Stomach (tissue), 9 donors: ENCODE measurements around the gene MAT2A. TPM values are rescaled to one million over a fixed set of nuclear protein-coding genes. Genes with fewer than 3 reads are reported as not detected.

Experiments
- DNase-seq, 2 donors: peaks; one replicate each; pipeline versions ENCODE4 v3.0.0 to v3.0.0-alpha.2; 2013 to 2019
- H3K27ac ChIP-seq, 5 donors: fragments of 200-600 bp in 4 of 5; sonication (generic) in 4 of 5; one replicate each; pipeline ENCODE4 v1.5.1; 2013 to 2019; ENCODE audit warnings: mild to moderate bottlenecking in 1 of 5, moderate library complexity in 1 of 5
- H3K27me3 ChIP-seq, 3 donors: fragments of 200-600 bp; sonication (generic); one replicate each; pipeline ENCODE4 v1.5.1; 2017 to 2019; ENCODE audit warnings: mixed run types in 1 of 3
- H3K36me3 ChIP-seq, 4 donors: fragments of 200-600 bp; sonication (generic); 1 replicate in 3 of 4; 2 replicates in 1 of 4; pipeline ENCODE4 v1.5.1; 2016 to 2019
- H3K4me1 ChIP-seq, 4 donors: fragments of 200-600 bp; sonication (generic); one replicate each; pipeline ENCODE4 v1.5.1; 2016 to 2019
- H3K4me3 ChIP-seq, 4 donors: fragments of 200-600 bp; sonication (generic) in 3 of 4; one replicate each; pipeline ENCODE4 v1.5.1; 2016 to 2019; ENCODE audit warnings: mild to moderate bottlenecking in 1 of 4
- H3K9me3 ChIP-seq, 4 donors: fragments of 200-600 bp; sonication (generic); one replicate each; pipeline ENCODE4 v1.5.1; 2016 to 2019
- CTCF ChIP-seq, 7 experiments: fragments of 450-650 bp in 4 of 7; fragments of 200-600 bp in 3 of 7; sonication (generic) in 3 of 7; IDR thresholded peaks; one replicate each; pipeline ENCODE4 v1.5.1; 2016 to 2019; ENCODE audit warnings: antibody characterized with exemption in 7 of 7, control low read depth in 2 of 7, mild to moderate bottlenecking in 1 of 7
- EP300 ChIP-seq: sonication (generic); formaldehyde crosslinking; IDR thresholded peaks from one replicate; pipeline ENCODE4 v1.6.1; 2017; ENCODE audit warnings: antibody characterized with exemption
- POLR2A ChIP-seq, 4 donors: fragments of 450-650 bp; IDR thresholded peaks; one replicate each; pipeline ENCODE4 v1.6.1; 2016; ENCODE audit warnings: antibody characterized with exemption in 4 of 4, control low read depth in 2 of 4, mild to moderate bottlenecking in 1 of 4, moderate library complexity in 1 of 4
- POLR2AphosphoS5 ChIP-seq, 3 donors: sonication (generic); formaldehyde crosslinking; IDR thresholded peaks; one replicate each; pipeline ENCODE4 v1.6.1; 2016; ENCODE audit warnings: antibody characterized with exemption in 3 of 3
- WGBS, 5 donors: extraction: QIAGEN DNeasy Blood & Tissue Kit in 3 of 5; methylation state at CpG; one replicate each; pipeline versions ENCODE4 v1.1.5 to v1.1.7; 2013 to 2018; 5-methylcytosine and 5-hydroxymethylcytosine counted together
- intact Hi-C: fragments of 100-400 bp; cut with DNase I; formaldehyde crosslinking; loops from one replicate; pipeline ENCODE4 v1.15.1; 2023; ENCODE audit warnings: low total_unique reads
- polyA plus RNA-seq, 3 donors: library from polyadenylated mRNA; stranded (reverse); fragments of 200-250 nt; gene quantifications; one replicate each; pipeline ENCODE4 v1.2.3, GENCODE V29; 2013
- total RNA-seq, 5 donors: library from RNA; depleted of rRNA; stranded (reverse); fragments of >200 nt; gene quantifications; one replicate each; pipeline versions ENCODE4 v1.1.0 to v1.2.3, GENCODE V29; 2014 to 2016
- donor health status: healthy with polysubstance abuse.
- donor health status: Bipolar disorder and iron deficiency.
- donor health status: healthy.

The MAT2A gene
- total and polyA plus RNA-seq, 8 donors = 73.3 to 278 (median 98.9) TPM

DNA sequence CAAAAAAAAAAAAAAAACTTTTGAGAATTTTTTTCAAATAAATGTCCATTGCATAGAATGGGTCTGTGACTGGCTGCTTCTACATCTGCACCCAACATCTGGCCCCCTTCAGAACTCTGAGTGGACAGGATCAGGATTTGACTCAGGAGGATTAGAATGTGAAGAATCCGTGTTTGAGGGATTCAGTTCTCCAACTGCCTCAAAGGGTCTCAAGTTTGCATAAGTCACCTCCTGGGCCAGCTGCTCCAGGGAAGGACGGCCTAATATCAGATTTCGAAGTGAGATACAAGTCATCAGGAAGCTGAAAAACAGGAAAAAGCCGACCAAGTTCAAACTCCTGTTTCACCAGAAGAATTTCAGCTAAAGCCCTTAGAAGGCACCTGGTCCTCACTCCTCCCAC, 10.9 kb downstream of the MAT2A start:
- Histone ChIP-seq H3K9me3 (no peaks in the 10 kb centered on the region), H3K4me1 (peaks cover 7 to 68% (median 32%) of the 10 kb centered on the region in 4 donors), H3K27me3 (no peaks in the 10 kb centered on the region), H3K4me3 (no peak overlapping the region), H3K27ac (peak overlapping the region; percentile 11 to 99 (median 71)), H3K36me3 (peaks cover 38 to 95% (median 82%) of the 10 kb centered on the region in 4 donors)
- no peak for DNase-seq
- 33 to 47% (median 36%) methylated on average over 4 of the region's 4 CpGs for WGBS, 5 donors
- intact Hi-C loops = no loop called here
- TF ChIP-seq CTCF (IDR thresholded peaks at IDR 0.05) = no peak
- TF ChIP-seq POLR2AphosphoS5 (IDR thresholded peaks at IDR 0.05) = peak in 1 of 3 donors; percentile 21

DNA sequence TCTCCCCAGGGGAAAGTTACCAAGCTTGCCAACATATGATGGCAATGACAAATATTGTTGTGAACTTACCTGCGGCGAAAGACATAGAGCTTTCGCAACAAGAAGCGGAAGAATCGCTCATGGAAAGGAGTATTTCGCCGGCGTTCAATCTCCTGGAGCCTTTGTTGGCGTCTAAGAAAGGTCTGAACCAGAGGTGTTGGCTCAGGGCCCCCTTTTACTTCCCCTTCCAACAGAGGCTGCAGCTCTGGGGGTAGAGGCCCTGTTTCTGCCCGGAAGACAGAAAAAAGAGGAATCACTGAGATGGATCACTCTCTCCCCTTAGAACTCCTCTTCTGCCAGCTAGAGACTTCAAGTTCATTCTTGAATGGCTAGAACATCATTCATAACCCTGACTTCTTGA, 11.5 kb downstream of the MAT2A start:
- peak overlapping the region in 4 of 5 donors; percentile 11 to 99 (median 74) for H3K27ac ChIP-seq
- H3K27me3 ChIP-seq = no peaks in the 10 kb centered on the region
- WGBS, 5 donors = 68 to 87% (median 84%) methylated on average over 10 of the region's 10 CpGs
- peaks cover 39 to 95% (median 82%) of the 10 kb centered on the region in 4 donors for H3K36me3 ChIP-seq
- no peaks in the 10 kb centered on the region for H3K9me3 ChIP-seq
- intact Hi-C loops = no loop called here
- no peak for DNase-seq
- H3K4me3 ChIP-seq = no peak overlapping the region
- peaks cover 7 to 61% (median 29%) of the 10 kb centered on the region in 4 donors for H3K4me1 ChIP-seq
- TF ChIP-seq EP300 (no peak), POLR2A (IDR thresholded peaks at IDR 0.05) (no peak), CTCF (IDR thresholded peaks at IDR 0.05) (no peak), POLR2AphosphoS5 (IDR thresholded peaks at IDR 0.05) (no peak)

DNA sequence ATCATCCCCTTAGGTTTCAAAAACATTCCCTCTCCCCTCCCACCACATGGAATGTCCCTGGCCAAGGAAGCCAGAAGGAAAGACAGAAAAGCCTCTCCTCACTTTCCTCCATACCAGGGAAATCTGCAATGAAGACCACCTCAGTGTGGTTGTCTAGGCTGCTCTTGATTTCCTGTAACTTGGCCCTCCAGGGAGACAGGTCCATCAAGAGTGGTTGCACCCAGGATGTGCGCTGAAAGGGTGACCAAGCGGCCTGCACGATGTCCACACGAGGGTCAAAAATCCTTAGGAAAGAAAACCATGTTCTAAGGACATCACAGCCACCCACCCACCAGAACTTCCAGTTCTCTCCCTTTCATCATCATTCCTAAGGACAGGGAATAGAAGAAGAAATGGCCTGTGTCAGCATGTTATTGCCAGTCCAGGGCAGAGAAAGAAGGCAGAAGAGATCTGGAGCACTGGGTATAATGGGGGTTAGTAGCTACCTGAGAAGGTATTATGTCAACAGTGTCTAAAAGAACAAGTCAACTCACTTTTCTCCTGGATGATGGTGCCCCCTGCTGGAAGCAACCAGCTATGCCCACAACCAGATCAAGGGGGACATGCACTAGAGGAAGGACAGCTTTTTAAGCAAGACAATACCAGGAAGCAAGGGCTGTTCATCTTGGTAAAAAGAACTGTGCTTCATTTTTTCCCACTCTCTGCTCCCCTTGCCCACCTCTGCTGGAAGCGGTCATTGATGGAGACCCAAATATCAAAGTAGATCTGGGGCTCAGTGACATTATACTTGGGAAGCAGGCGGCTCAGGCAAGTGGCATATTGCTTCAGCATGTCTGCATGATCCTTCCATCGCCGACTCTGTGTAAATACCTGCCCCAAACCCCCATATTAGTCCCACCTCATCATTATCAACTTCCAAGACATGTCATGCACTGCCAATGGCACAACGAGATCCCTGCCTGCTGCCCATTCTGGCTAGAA, 13.0 kb downstream of the MAT2A start:
- no peak overlapping the region for H3K4me3 ChIP-seq
- WGBS, 5 donors = 57 to 73% (median 59%) methylated on average over 9 of the region's 9 CpGs
- H3K4me1 ChIP-seq = peaks cover 7 to 50% (median 22%) of the 10 kb centered on the region in 4 donors
- no peaks in the 10 kb centered on the region for H3K9me3 ChIP-seq
- H3K27me3 ChIP-seq = no peaks in the 10 kb centered on the region
- H3K36me3 ChIP-seq = peaks cover 31 to 94% (median 85%) of the 10 kb centered on the region in 4 donors
- intact Hi-C loops = loop anchor here (2.0 kb wide), 1 partner anchor 131 kb away; no protein-coding TSS in a partner anchor
- DNase-seq = peak; percentile 90 to 93
- peak overlapping the region in 3 of 5 donors; percentile 30 to 99 (median 51) for H3K27ac ChIP-seq
- TF ChIP-seq EP300 = no peak
- peak in 1 of 3 donors; percentile 85 for TF ChIP-seq POLR2AphosphoS5 (IDR thresholded peaks at IDR 0.05)
- TF ChIP-seq CTCF (IDR thresholded peaks at IDR 0.05) = peak in 6 of 7 experiments; percentile 54 to 99 (median 88)

- intact Hi-C loops = loop anchor here (2.0 kb wide), 1 partner anchor 132 kb away; no protein-coding TSS in a partner anchor
- Histone ChIP-seq H3K36me3 (peaks cover 31 to 96% (median 90%) of the 10 kb centered on the region in 4 donors), H3K9me3 (no peaks in the 10 kb centered on the region), H3K4me1 (peaks cover 7 to 43% (median 21%) of the 10 kb centered on the region in 4 donors), H3K27ac (no peak overlapping the region), H3K27me3 (no peaks in the 10 kb centered on the region), H3K4me3 (no peak overlapping the region)
- no peak for DNase-seq
- no peak for TF ChIP-seq EP300
- WGBS, 5 donors = 74 to 88% (median 86%) methylated on average over 6 of the region's 6 CpGs
Measured at GRCh38 chr2:85553184-85553583, 14.2 kb downstream of the MAT2A start.
